ENCODE measurements around the gene SNORC.

GRCh38 chr2:232901736-232902578 is 31.9 kb downstream of the SNORC start:
- TF ChIP-seq CTCF (conservative IDR thresholded peaks at IDR 0.05), result no peak
- TF ChIP-seq ZFX (IDR thresholded peaks at IDR 0.05), result no peak
